Testis (tissue), 3 donors: ENCODE measurements around the gene IFITM1. TPM values are rescaled to one million over a fixed set of nuclear protein-coding genes. Genes with fewer than 3 reads are reported as not detected.
A peak's percentile ranks its signal among the peaks of the same experiment; 100 is the strongest.

ENCODE experiments used
- DNase-seq: peaks from one replicate; pipeline ENCODE4 v3.0.0-alpha.2; 2019
- H3K27ac ChIP-seq, 2 donors: fragments of 200-600 bp; sonication (generic); one replicate each; pipeline ENCODE4 v1.5.1; 2019
- H3K27me3 ChIP-seq: fragments of 200-600 bp; sonication (generic); one replicate; pipeline ENCODE4 v1.5.1; 2019
- H3K36me3 ChIP-seq: fragments of 200-600 bp; sonication (generic); one replicate; pipeline ENCODE4 v1.5.1; 2017; ENCODE audit warnings: low read depth; ENCODE audit errors: missing control alignments
- H3K4me1 ChIP-seq: fragments of 200-600 bp; sonication (generic); one replicate; pipeline ENCODE4 v1.5.1; 2019
- H3K4me3 ChIP-seq, 2 donors: fragments of 200-600 bp; sonication (generic); one replicate each; pipeline ENCODE4 v1.5.1; 2017 to 2019
- H3K9me3 ChIP-seq: fragments of 200-600 bp; sonication (generic); one replicate; pipeline ENCODE4 v1.5.1; 2017
- POLR2A ChIP-seq: fragments of 450-650 bp; IDR thresholded peaks from one replicate; pipeline ENCODE4 v1.6.1; 2017; ENCODE audit warnings: antibody characterized with exemption, mild to moderate bottlenecking, moderate library complexity
- WGBS, 2 donors: methylation state at CpG; one replicate each; pipeline ENCODE4 v1.1.5; 2018; 5-methylcytosine and 5-hydroxymethylcytosine counted together
- intact Hi-C: fragments of 100-400 bp; cut with DNase I; formaldehyde crosslinking; loops from one replicate; pipeline ENCODE4 v1.15.1; 2023; ENCODE audit warnings: low total_unique reads
- polyA plus RNA-seq: library from polyadenylated mRNA; stranded (reverse); fragments of 350-450 nt; fragmentation: Illumina TruSeq; extraction: RNeasy Lipid Tissue Mini Kit (QIAGEN cat#74804); gene quantifications from one replicate; pipeline ENCODE4 v1.2.3, GENCODE V29; 2014; ENCODE audit warnings: low read depth, low replicate concordance; ENCODE audit not compliant: insufficient read depth
- total RNA-seq, 2 donors: library from RNA; depleted of rRNA; stranded (reverse); fragments of >200 nt; gene quantifications; one replicate each; pipeline ENCODE4 v1.2.3, GENCODE V29; 2016
- TF ChIP-seq, protein P1 (sequence below), 3 experiments: fragments of 450-650 bp in 2 of 3; fragments of 200-600 bp in 1 of 3; sonication (generic) in 1 of 3; IDR thresholded peaks; one replicate each; pipeline ENCODE4 v1.5.1; 2016 to 2019; ENCODE audit warnings: antibody characterized with exemption in 3 of 3, mild to moderate bottlenecking in 2 of 3, moderate library complexity in 1 of 3

Gene IFITM1
- total and polyA plus RNA-seq, 3 donors from 2014 or later = 63.1 to 146 (median 93.3) TPM

DNA sequence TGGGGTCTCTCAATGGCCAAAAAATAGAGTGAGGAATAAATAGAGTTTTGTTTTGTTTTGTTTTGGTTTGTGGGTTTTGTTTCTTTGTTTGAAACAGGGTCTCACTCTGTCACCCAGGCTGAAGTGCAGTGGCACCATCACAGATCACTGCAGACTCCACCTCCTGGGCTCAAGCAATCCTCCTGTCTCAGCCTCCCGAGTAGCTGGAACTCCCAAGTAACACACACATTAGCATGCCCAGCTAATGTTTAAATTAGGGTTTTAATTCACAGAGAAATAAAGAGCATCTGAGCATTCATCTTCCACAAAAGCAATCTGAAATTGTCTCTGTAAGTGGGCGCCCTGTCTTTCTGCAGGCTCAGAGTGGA is 16.0 kb downstream of the IFITM1 start:
- H3K36me3 ChIP-seq = no peaks in the 10 kb centered on the region
- TF ChIP-seq POLR2A = no peak
- TF ChIP-seq, protein P1, sequence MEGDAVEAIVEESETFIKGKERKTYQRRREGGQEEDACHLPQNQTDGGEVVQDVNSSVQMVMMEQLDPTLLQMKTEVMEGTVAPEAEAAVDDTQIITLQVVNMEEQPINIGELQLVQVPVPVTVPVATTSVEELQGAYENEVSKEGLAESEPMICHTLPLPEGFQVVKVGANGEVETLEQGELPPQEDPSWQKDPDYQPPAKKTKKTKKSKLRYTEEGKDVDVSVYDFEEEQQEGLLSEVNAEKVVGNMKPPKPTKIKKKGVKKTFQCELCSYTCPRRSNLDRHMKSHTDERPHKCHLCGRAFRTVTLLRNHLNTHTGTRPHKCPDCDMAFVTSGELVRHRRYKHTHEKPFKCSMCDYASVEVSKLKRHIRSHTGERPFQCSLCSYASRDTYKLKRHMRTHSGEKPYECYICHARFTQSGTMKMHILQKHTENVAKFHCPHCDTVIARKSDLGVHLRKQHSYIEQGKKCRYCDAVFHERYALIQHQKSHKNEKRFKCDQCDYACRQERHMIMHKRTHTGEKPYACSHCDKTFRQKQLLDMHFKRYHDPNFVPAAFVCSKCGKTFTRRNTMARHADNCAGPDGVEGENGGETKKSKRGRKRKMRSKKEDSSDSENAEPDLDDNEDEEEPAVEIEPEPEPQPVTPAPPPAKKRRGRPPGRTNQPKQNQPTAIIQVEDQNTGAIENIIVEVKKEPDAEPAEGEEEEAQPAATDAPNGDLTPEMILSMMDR (IDR thresholded peaks at IDR 0.05) = no peak
- 76 to 83% methylated on average over 2 of the region's 2 CpGs for whole genome bisulfite sequencing, 2 donors
- intact Hi-C loops = no loop called here
- H3K4me3 ChIP-seq = no peak overlapping the region
- H3K27ac ChIP-seq = peak overlapping the region; percentile 33 to 91
- H3K27me3 ChIP-seq = no peaks in the 10 kb centered on the region
- H3K9me3 ChIP-seq = no peaks in the 10 kb centered on the region
- H3K4me1 ChIP-seq = peaks cover 55% of the 10 kb centered on the region
- DNase-seq = no peak

DNA sequence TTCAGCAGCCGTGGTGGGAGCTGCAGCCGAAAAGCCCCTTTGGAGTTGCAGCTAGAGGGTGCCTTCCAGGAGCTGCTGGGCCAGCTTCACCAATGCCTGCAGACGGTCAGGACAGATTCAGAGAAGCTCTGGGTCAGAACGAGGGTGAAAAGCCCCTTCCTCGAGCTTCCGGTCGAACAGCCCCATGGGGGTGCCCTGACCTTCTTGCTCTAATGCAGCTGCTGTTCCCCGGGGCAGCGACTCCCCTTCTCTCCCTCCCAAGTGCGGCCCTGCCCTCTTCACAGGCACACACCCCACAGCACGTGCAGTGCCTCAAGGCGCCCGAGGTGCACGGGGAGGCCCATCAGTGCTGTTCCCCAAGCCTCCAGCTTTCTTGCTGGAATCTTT is 16.5 kb downstream of the IFITM1 start:
- no peak overlapping the region for H3K4me3 ChIP-seq
- no peaks in the 10 kb centered on the region for H3K9me3 ChIP-seq
- H3K4me1 ChIP-seq = peaks cover 56% of the 10 kb centered on the region
- H3K27ac ChIP-seq = peak overlapping the region in 1 of 2 donors; percentile 33
- H3K27me3 ChIP-seq = no peaks in the 10 kb centered on the region
- 72 to 79% methylated on average over 7 to 14 of the region's 14 CpGs for WGBS, 2 donors
- no peaks in the 10 kb centered on the region for H3K36me3 ChIP-seq
- TF ChIP-seq POLR2A = no peak
- TF ChIP-seq, protein P1 (IDR thresholded peaks at IDR 0.05) = no peak
- intact Hi-C loops = no loop called here
- no peak for DNase-seq

DNA sequence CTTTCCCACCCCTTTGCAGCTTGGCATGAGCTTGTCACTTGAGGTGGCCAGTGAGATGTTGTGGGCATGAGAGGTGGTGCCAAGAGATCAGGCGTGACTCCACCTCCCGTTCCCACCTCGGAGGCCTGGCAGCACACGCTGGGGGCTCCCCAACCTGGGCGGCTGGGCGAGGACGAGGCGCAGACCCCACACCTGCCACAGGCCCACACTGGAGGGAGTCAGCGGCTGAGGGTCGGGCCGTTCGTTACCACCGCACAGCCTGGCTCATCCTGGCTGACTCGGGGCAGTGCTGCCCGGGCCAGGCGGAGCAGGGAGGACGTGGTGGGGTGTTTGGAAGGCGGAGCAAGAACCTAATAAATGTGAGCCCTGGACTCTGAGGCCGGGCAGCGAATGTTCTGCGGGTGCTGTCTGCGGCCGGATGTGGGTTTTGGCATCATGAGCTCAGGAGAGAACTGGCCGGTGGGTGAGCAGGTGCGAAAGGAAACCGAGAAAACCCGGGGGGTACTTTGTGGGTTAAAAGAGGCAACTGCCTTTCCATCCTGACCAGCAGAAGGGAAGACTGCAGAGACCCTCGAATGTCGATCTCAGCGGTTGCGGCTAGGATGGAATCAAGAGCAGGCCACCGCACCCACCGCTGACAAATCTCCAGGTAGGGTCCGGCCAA is 17.0 kb downstream of the IFITM1 start:
- DNase-seq = no peak
- H3K9me3 ChIP-seq = no peaks in the 10 kb centered on the region
- H3K27ac ChIP-seq = peak overlapping the region in 1 of 2 donors; percentile 33
- intact Hi-C loops = no loop called here
- no peak overlapping the region for H3K4me3 ChIP-seq
- TF ChIP-seq POLR2A = no peak
- TF ChIP-seq, protein P1 (IDR thresholded peaks at IDR 0.05) = no peak
- H3K36me3 ChIP-seq = no peaks in the 10 kb centered on the region
- no peaks in the 10 kb centered on the region for H3K27me3 ChIP-seq
- peaks cover 56% of the 10 kb centered on the region for H3K4me1 ChIP-seq
- 86 to 92% methylated on average over 19 to 34 of the region's 34 CpGs for WGBS, 2 donors

DNA sequence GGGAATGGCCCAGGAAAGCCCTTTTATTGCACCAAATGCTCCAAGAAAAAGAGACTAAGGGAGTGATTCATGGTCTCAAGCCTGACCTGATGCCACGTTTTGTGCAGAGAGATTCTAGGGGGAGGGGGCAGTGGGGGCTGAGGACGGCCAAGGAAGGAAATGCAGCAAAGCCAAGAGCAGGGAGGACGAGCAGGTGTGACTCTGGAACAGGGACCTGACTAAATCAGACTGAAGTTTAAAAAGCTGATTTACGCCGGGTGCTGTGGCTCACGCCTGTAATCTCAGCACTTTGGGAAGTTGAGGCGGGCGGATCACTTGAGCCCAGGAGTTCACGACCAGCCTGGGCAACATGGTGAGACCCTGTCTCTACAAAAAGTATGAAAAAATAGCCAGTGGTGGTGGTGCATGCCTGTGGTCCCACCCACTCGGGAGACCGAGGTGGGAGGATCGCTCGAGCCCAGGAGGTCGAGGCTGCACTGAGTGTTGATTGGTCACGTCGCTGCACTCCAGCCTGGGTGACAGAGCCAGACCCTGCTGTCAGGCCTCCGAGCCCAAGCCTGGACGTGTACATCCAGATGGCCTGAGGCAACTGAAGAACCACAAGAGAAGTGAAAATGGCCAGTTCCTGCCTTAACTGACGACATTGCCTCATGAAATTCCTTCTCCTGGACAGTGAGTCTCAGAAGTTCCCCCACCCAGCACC is 17.7 kb downstream of the IFITM1 start:
- TF ChIP-seq POLR2A = no peak
- TF ChIP-seq, protein P1 (IDR thresholded peaks at IDR 0.05) = no peak
- DNase-seq = no peak
- H3K27ac ChIP-seq = no peak overlapping the region
- H3K9me3 ChIP-seq = no peaks in the 10 kb centered on the region
- WGBS, 2 donors = 89 to 91% methylated on average over 19 of the region's 19 CpGs
- intact Hi-C loops = no loop called here
- no peak overlapping the region for H3K4me3 ChIP-seq
- H3K4me1 ChIP-seq = peaks cover 56% of the 10 kb centered on the region
- no peaks in the 10 kb centered on the region for H3K36me3 ChIP-seq
- no peaks in the 10 kb centered on the region for H3K27me3 ChIP-seq
